ENCODE results near the gene CCIN. TPM values are rescaled to one million over a fixed set of nuclear protein-coding genes. Genes with fewer than 3 reads are reported as not detected.

Gene CCIN
- total RNA-seq, 1 donor from 2014 or later = not detected

DNA sequence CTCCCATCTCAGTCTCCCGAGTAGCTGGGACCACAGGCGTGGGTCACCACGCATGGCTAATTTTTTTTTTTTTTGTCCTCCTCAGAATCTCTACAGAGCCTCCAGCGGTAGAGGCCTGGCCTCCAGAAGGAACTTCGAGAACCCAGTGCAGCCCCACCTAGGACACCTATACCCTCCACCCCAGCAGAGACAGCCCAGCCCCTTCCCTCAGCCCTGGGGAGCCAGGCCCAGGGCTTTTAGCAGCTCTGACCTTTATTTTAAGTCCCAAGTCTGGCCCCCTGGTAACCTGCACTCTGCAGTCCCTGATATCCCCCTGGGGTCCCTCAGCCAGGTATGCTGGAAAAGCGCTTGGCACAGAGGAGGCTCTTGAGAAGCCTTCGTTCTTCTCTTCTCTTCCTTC, 27.4 kb upstream of the CCIN start:
- Histone ChIP-seq H3K27me3 (no peaks in the 10 kb centered on the region), H3K36me3 (no peaks in the 10 kb centered on the region), H3K4me3 (no peak overlapping the region), H3K4me1 (peaks cover 12 to 33% of the 10 kb centered on the region in 2 donors), H3K9me3 (no peaks in the 10 kb centered on the region), H3K27ac (peak overlapping the region; percentile 81 to 86)
- TF ChIP-seq, protein P1, sequence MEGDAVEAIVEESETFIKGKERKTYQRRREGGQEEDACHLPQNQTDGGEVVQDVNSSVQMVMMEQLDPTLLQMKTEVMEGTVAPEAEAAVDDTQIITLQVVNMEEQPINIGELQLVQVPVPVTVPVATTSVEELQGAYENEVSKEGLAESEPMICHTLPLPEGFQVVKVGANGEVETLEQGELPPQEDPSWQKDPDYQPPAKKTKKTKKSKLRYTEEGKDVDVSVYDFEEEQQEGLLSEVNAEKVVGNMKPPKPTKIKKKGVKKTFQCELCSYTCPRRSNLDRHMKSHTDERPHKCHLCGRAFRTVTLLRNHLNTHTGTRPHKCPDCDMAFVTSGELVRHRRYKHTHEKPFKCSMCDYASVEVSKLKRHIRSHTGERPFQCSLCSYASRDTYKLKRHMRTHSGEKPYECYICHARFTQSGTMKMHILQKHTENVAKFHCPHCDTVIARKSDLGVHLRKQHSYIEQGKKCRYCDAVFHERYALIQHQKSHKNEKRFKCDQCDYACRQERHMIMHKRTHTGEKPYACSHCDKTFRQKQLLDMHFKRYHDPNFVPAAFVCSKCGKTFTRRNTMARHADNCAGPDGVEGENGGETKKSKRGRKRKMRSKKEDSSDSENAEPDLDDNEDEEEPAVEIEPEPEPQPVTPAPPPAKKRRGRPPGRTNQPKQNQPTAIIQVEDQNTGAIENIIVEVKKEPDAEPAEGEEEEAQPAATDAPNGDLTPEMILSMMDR (IDR thresholded peaks at IDR 0.05) = no peak
- no peak for DNase-seq (ENCODE audit: low spot score in 2 of 2)
- intact Hi-C loops (cut with DNase I) = loop anchor here (1.0 to 5.0 kb wide), 2 partner anchors 25 to 116 kb away; partner anchors contain the start of gene GNE

DNA sequence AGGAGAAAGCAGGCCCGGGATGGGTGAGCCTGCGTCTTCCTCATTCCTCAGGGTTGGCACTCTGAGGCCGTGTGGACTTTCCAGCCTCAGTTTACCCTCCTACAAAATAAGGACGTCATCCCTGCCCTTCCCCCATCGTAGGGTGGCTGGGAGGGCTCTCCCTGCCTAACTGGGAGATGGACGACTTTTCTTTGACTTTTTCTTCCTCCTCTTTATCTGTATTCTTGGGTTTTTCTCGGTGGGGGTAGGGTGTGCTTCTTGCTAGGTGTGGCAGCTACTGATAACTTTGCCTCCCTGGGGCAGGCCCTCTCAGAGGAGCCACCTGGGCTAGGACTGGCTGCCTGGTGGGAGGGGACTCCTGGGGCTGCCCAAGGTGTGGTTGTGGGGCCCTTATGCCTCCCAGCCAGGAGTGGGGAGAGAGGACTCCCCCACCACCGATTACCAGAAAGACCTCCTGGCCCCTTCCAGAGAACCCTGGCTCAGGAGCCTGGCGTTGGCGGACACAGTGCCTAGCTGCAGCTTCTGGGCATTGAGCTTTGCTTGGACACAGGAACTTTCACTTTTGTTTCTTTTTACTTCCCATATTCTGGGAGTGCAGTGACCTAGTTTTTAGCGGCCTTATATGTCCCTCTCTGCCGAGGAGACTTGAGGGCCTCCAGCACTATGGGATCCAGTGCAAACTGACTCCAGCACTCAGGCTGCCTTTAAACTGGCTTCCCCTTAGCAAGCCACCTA, 26.5 kb upstream of the CCIN start:
- Histone ChIP-seq H3K4me1 (peaks cover 12 to 30% of the 10 kb centered on the region in 2 donors), H3K4me3 (peak overlapping the region; percentile 34 to 56), H3K27me3 (no peaks in the 10 kb centered on the region), H3K9me3 (no peaks in the 10 kb centered on the region), H3K27ac (peak overlapping the region; percentile 81 to 86), H3K36me3 (no peaks in the 10 kb centered on the region)
- TF ChIP-seq, protein P1 (IDR thresholded peaks at IDR 0.05) = no peak
- no peak for DNase-seq (ENCODE audit: low spot score in 2 of 2)
- intact Hi-C loops (cut with DNase I) = loop anchor here (5.0 kb wide), 1 partner anchor 115 kb away; the partner anchor contains the start of gene GNE

DNA sequence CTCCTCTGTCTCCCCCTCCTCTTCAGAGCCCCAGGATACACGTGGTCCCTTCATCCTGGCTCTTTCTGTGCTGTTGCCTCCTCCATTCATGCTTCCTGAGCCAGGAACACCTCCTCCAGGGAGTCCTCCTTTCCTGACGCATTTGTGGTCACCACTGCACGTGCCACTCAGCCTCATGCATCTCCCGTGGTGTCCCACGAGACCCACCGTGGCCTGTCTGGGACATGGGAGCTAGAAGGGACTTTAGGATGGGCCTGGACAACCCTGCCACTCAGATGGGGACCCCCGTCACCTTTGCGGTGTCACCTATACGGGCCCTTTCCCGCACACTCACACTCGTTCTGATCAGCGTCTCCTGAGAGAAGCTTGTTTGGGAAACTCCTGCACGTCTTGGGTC, 25.9 kb upstream of the CCIN start:
- peaks cover 17 to 34% of the 10 kb centered on the region in 2 donors for H3K4me1 ChIP-seq
- H3K27me3 ChIP-seq = no peaks in the 10 kb centered on the region
- no peaks in the 10 kb centered on the region for H3K9me3 ChIP-seq
- no peak for DNase-seq (ENCODE audit: low spot score in 2 of 2)
- intact Hi-C loops (cut with DNase I) = loop anchor here (5.0 kb wide), 1 partner anchor 114 kb away; the partner anchor contains the start of gene GNE
- H3K27ac ChIP-seq = peak overlapping the region; percentile 81 to 86
- H3K36me3 ChIP-seq = no peaks in the 10 kb centered on the region
- TF ChIP-seq, protein P1 (IDR thresholded peaks at IDR 0.05) = no peak
- H3K4me3 ChIP-seq = peak overlapping the region; percentile 34 to 56

DNA sequence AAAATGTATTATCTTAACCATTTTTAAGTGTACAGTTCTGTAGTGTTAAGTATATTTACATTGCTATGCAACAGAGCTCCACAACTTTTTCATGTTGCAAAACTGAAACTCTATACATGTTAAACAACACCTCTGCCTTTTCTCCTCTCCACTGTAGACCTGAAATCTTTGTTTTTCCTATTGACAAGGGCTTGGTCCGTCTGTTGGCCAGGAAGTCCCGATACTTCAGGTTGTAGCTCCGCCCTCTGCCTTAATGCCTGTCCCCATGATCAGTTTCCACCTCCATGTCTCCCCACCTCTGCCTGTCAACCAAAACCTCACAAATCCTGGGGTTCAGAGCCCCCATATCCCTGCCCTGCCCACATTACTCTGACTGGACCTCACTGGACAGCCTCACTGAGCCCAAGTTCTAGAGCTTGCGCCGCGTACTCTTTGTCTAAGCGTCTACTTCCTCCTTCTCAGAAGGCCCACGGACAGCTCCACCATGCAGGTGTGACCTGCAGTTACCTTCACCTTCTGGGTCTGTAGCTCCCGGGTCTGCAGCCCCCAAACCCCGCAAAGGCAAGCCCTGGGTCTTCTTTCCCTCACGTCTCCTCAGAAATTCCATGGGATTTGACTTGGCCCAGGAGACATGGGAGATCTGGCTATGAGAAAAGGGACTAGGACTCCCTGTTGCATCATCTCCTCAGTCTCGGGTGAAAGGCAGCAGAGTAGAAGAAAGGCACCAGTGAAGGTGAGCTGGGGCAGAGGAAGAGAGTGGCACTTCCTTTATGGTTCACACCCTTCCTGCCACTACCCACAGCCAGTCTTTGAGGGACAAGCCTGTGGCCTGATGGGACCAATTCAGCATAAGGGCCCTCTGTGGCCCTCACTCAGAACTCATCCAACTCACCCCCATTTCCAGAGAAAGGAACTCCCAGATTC, 24.6 kb upstream of the CCIN start:
- peak overlapping the region in 1 of 2 donors; percentile 19 for H3K27ac ChIP-seq
- no peak overlapping the region for H3K4me3 ChIP-seq
- TF ChIP-seq, protein P1 (IDR thresholded peaks at IDR 0.05) = no peak
- no peaks in the 10 kb centered on the region for H3K9me3 ChIP-seq
- H3K36me3 ChIP-seq = no peaks in the 10 kb centered on the region
- intact Hi-C loops (cut with DNase I) = loop anchor here (5.0 kb wide), 1 partner anchor 113 kb away; the partner anchor contains the start of gene GNE
- no peak for DNase-seq (ENCODE audit: low spot score in 2 of 2)
- H3K27me3 ChIP-seq = no peaks in the 10 kb centered on the region
- peaks cover 22 to 41% of the 10 kb centered on the region in 2 donors for H3K4me1 ChIP-seq

DNA sequence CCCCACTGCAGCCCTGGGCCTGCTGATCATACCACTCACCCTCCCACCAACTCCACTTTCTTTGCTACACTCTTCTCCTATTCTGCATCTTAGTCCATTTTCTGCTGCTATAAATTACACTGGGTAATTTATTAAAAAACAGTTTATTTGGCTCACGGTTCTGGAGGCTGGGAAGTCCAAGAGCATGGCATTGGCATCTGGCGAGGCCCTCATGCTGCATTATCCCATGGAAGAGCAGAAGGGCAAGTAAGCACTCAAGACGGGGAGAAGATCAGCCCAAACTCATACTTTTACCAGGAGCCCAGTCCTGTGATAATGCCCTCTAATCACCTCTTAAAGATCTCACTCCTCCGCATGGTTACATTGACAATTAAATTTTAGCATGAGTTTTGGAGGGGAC, 23.2 kb upstream of the CCIN start:
- peaks cover 22 to 38% of the 10 kb centered on the region in 2 donors for H3K4me1 ChIP-seq
- TF ChIP-seq, protein P1 (IDR thresholded peaks at IDR 0.05) = no peak
- DNase-seq (ENCODE audit: low spot score in 2 of 2) = no peak
- H3K4me3 ChIP-seq = no peak overlapping the region
- no peaks in the 10 kb centered on the region for H3K9me3 ChIP-seq
- intact Hi-C loops (cut with DNase I) = no loop called here
- H3K27ac ChIP-seq = no peak overlapping the region
- no peaks in the 10 kb centered on the region for H3K27me3 ChIP-seq
- no peaks in the 10 kb centered on the region for H3K36me3 ChIP-seq

Data from ascending aorta (tissue), 2 donors.